Epithelial cell of esophagus (primary cell): ENCODE results near the gene CYP11A1.

ENCODE experiments used
- DNase-seq: peaks from one replicate; pipeline ENCODE4 v3.0.0; 2010; ENCODE audit warnings: low read depth
- H3K4me3 ChIP-seq: 2 replicates; pipeline ENCODE4 v1.5.1; 2011; ENCODE audit warnings: mild to moderate bottlenecking, low read length, control low read depth
- CTCF ChIP-seq: IDR thresholded peaks from 2 replicates; pipeline ENCODE4 v1.5.1; 2011; ENCODE audit warnings: low read depth, mild to moderate bottlenecking, low read length, control low read depth, inconsistent platforms; ENCODE audit not compliant: insufficient read depth; ENCODE audit errors: missing control alignments

Gene CYP11A1

GRCh38 chr15:74383695-74384565 lies 16.5 kb upstream of the CYP11A1 start:
- peak; percentile 98 for DNase-seq
- TF ChIP-seq CTCF: no peak
- H3K4me3 ChIP-seq: no peak overlapping the region

- no peak for TF ChIP-seq CTCF
- no peak for DNase-seq
These were observed 15.8 kb upstream of the CYP11A1 start for GRCh38 chr15:74383286-74383685.

GRCh38 chr15:74382004-74382816 lies 14.8 kb upstream of the CYP11A1 start:
- DNase-seq: peak; percentile 86
- H3K4me3 ChIP-seq: no peak overlapping the region
- TF ChIP-seq CTCF: peak; percentile 95

More at GRCh38 chr15:74383286-74383685, 15.8 kb upstream of the CYP11A1 start:
- H3K4me3 ChIP-seq: no peak overlapping the region

DNA sequence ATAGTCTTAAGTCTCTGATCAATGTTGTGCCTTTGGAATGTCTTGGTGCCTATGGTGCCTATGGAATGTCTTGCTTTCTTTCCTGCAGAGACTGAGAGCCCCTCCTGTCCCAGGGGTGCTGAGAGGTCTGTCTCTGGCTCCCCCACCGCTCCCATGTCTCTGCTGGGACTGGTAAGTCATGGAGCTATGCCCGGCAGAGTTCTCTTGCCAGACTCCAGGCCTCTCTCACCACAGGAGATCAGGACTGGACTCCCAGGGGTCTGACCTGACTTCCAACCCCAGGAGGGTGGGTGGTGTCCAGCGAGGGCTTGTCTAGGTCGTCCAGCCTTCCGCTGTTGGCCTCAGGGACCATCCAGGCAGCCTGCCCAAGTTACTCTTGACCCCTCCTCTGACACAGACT lies 14.0 kb upstream of the CYP11A1 start:
- no peak for TF ChIP-seq CTCF
- no peak overlapping the region for H3K4me3 ChIP-seq
- DNase-seq: no peak

- no peak overlapping the region for H3K4me3 ChIP-seq
- DNase-seq: no peak
- TF ChIP-seq CTCF: no peak
These were observed 13.7 kb upstream of the CYP11A1 start for GRCh38 chr15:74381190-74381453.

- DNase-seq: no peak
- no peak overlapping the region for H3K4me3 ChIP-seq
- no peak for TF ChIP-seq CTCF
These were observed 13.1 kb upstream of the CYP11A1 start for GRCh38 chr15:74380361-74381189.
